ENCODE results near the gene PIP4K2A. TPM values are rescaled to one million over a fixed set of nuclear protein-coding genes. Genes with fewer than 3 reads are reported as not detected.

PIP4K2A gene
- total and polyA plus RNA-seq, 4 donors = 7.3 to 42.2 (median 27.6) TPM

GRCh38 chr10:22628309-22628708 lies 86.1 kb downstream of the PIP4K2A start:
- H3K36me3 ChIP-seq (ENCODE audit: control insufficient read depth in 4 of 4, insufficient read depth in 4 of 4, low read length in 4 of 4) = no peaks in the 10 kb centered on the region
- no peaks in the 10 kb centered on the region for H3K9me3 ChIP-seq (ENCODE audit: control insufficient read depth in 4 of 4, insufficient read depth in 3 of 4, low read length in 3 of 4)
- no peak for ATAC-seq (ENCODE audit: insufficient read depth, low FRiP score)
- H3K27me3 ChIP-seq (ENCODE audit: control insufficient read depth in 3 of 3, insufficient read depth in 3 of 3, low read length in 2 of 3) = no peaks in the 10 kb centered on the region
- DNase-seq = no peak
- peaks cover 4 to 29% (median 6%) of the 10 kb centered on the region in 5 donors for H3K4me1 ChIP-seq (ENCODE audit: control insufficient read depth in 5 of 5, insufficient read depth in 5 of 5, low read length in 5 of 5)
- WGBS, 2 donors = 76 to 77% methylated on average over 5 of the region's 5 CpGs
- H3K9ac ChIP-seq (ENCODE audit: insufficient read depth in 1 of 2, low read length in 2 of 2) = no peak overlapping the region
- no peak overlapping the region for H3K4me3 ChIP-seq
- TF ChIP-seq CTCF (IDR thresholded peaks at IDR 0.05; ENCODE audit: control extremely low read depth, extremely low read depth) = no peak
- H3K27ac ChIP-seq (ENCODE audit: low read depth in 1 of 2, low read length in 1 of 2) = no peak overlapping the region

DNA sequence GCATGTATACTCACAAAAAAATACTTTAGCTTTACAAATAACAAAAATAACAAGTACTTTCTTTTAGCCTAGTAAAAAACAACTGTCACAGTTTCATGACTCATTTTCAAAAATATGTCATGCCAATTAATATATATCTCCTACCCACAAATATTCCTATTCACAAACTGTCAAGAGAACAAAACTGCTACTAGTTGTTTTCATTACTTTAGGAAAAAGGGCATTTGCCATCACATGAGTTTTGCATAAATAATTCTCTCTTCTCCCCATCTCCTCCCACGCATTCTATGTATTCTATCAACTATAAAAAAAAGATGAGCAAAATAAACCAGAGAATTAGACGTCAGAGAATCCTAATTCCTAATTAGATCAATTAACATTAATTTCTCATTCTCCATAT lies 87.6 kb downstream of the PIP4K2A start:
- DNase-seq = no peak
- Histone ChIP-seq H3K27ac (ENCODE audit: low read depth in 1 of 2, low read length in 1 of 2) (no peak overlapping the region), H3K4me3 (no peak overlapping the region), H3K9ac (ENCODE audit: insufficient read depth in 1 of 2, low read length in 2 of 2) (no peak overlapping the region), H3K9me3 (ENCODE audit: control insufficient read depth in 4 of 4, insufficient read depth in 3 of 4, low read length in 3 of 4) (no peaks in the 10 kb centered on the region), H3K36me3 (ENCODE audit: control insufficient read depth in 4 of 4, insufficient read depth in 4 of 4, low read length in 4 of 4) (no peaks in the 10 kb centered on the region), H3K4me1 (ENCODE audit: control insufficient read depth in 5 of 5, insufficient read depth in 5 of 5, low read length in 5 of 5) (peaks cover 4 to 34% (median 9%) of the 10 kb centered on the region in 5 donors), H3K27me3 (ENCODE audit: control insufficient read depth in 3 of 3, insufficient read depth in 3 of 3, low read length in 2 of 3) (no peaks in the 10 kb centered on the region)
- 79 to 85% methylated on average over 2 of the region's 2 CpGs for WGBS, 2 donors
- TF ChIP-seq CTCF (IDR thresholded peaks at IDR 0.05; ENCODE audit: control extremely low read depth, extremely low read depth) = no peak
- no peak for ATAC-seq (ENCODE audit: insufficient read depth, low FRiP score)

DNA sequence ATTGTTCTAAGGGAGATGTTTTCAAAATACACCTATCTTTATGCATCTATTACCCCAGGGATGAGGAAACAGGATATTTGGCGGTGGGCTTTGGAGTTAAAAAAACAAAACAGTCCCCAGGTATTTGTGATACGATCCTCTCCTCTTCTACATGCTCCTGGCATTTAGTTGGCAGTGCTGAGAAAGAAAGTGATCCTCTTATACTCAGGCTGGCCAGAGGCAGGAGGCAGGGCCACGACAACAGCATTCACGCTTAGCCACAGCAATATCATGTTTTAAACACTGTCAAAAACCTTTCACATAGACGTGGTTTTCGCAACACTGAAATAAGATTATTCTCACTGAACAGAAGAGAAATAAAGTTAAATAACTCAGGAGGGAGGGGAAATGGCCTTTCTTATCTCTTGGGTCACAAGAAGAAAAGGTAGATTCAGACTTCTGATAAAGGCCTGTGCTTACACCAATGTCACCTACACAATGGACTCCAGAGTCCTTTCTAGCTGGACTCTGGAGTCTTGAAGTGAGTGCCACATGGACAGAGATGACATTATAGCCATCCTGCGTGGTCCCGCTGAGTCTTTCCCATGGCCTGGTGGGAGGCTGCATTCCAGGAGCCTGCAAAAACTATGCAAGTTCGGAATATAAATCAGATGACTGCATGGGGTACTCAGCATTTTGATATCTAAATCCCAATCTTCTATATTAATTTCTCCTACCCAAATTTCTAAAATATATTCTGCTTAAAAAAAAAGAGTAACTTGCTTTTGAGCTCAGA lies 88.7 kb downstream of the PIP4K2A start:
- H3K36me3 ChIP-seq (ENCODE audit: control insufficient read depth in 4 of 4, insufficient read depth in 4 of 4, low read length in 4 of 4) = no peaks in the 10 kb centered on the region
- TF ChIP-seq CTCF (IDR thresholded peaks at IDR 0.05; ENCODE audit: control extremely low read depth, extremely low read depth) = no peak
- WGBS, 2 donors = 70 to 71% methylated on average over 9 of the region's 9 CpGs
- peaks cover 4 to 41% (median 9%) of the 10 kb centered on the region in 5 donors for H3K4me1 ChIP-seq (ENCODE audit: control insufficient read depth in 5 of 5, insufficient read depth in 5 of 5, low read length in 5 of 5)
- H3K4me3 ChIP-seq = no peak overlapping the region
- ATAC-seq (ENCODE audit: insufficient read depth, low FRiP score) (no peak), DNase-seq (peak in 2 of 3 donors; percentile 70 to 73)
- H3K27ac ChIP-seq (ENCODE audit: low read depth in 1 of 2, low read length in 1 of 2) = no peak overlapping the region
- no peak overlapping the region for H3K9ac ChIP-seq (ENCODE audit: insufficient read depth in 1 of 2, low read length in 2 of 2)
- H3K27me3 ChIP-seq (ENCODE audit: control insufficient read depth in 3 of 3, insufficient read depth in 3 of 3, low read length in 2 of 3) = no peaks in the 10 kb centered on the region
- no peaks in the 10 kb centered on the region for H3K9me3 ChIP-seq (ENCODE audit: control insufficient read depth in 4 of 4, insufficient read depth in 3 of 4, low read length in 3 of 4)

Measured in lung (tissue), 12 donors.